ENCODE data around the gene RHOH. TPM values are rescaled to one million over a fixed set of nuclear protein-coding genes. Genes with fewer than 3 reads are reported as not detected.

RHOH gene
- polyA plus RNA-seq, 1 experiment: not detected

- ChIA-PET CTCF (interaction anchor here (1.1 kb wide), 1 partner anchor 106 kb away, joined by 3 read pairs; no protein-coding TSS in a partner anchor), POLR2A (no interaction called here)
- DNase-seq (ENCODE audit: low read depth, low spot score): no peak
- TF ChIP-seq CTCF (IDR thresholded peaks at IDR 0.05; ENCODE audit: low read depth, low read length): no peak
- Histone ChIP-seq H3K27ac (ENCODE audit: low read depth, low read length) (no peak overlapping the region), H3K4me3 (ENCODE audit: low read depth, low read length) (no peak overlapping the region), H3K9me3 (ENCODE audit: control insufficient read depth, insufficient read depth, low read length) (no peaks in the 10 kb centered on the region), H3K27me3 (ENCODE audit: control insufficient read depth, insufficient read depth, low read length) (no peaks in the 10 kb centered on the region)
Observed at GRCh38 chr4:40210776-40211175, 13.9 kb downstream of the RHOH start.

- no peak for DNase-seq (ENCODE audit: low read depth, low spot score)
- no peak overlapping the region for H3K4me3 ChIP-seq (ENCODE audit: low read depth, low read length)
- H3K9me3 ChIP-seq (ENCODE audit: control insufficient read depth, insufficient read depth, low read length): no peaks in the 10 kb centered on the region
- POLR2A ChIA-PET: interaction anchor here (0.6 kb wide), 1 partner anchor 716 kb away, joined by 5 read pairs; no protein-coding TSS in a partner anchor
- H3K27me3 ChIP-seq (ENCODE audit: control insufficient read depth, insufficient read depth, low read length): no peaks in the 10 kb centered on the region
- CTCF ChIA-PET: interaction anchor here (1.1 kb wide), 1 partner anchor 105 kb away, joined by 3 read pairs; no protein-coding TSS in a partner anchor
- H3K27ac ChIP-seq (ENCODE audit: low read depth, low read length): no peak overlapping the region
- no peak for TF ChIP-seq CTCF (IDR thresholded peaks at IDR 0.05; ENCODE audit: low read depth, low read length)
Observed at GRCh38 chr4:40211224-40212185, 14.7 kb downstream of the RHOH start.

GRCh38 chr4:40212674-40213527, 16.1 kb downstream of the RHOH start:
- TF ChIP-seq CTCF (IDR thresholded peaks at IDR 0.05; ENCODE audit: low read depth, low read length): no peak
- POLR2A ChIA-PET: no interaction called here
- CTCF ChIA-PET: no interaction called here
- no peak overlapping the region for H3K27ac ChIP-seq (ENCODE audit: low read depth, low read length)
- no peak overlapping the region for H3K4me3 ChIP-seq (ENCODE audit: low read depth, low read length)
- DNase-seq (ENCODE audit: low read depth, low spot score): no peak
- no peaks in the 10 kb centered on the region for H3K9me3 ChIP-seq (ENCODE audit: control insufficient read depth, insufficient read depth, low read length)
- H3K27me3 ChIP-seq (ENCODE audit: control insufficient read depth, insufficient read depth, low read length): no peaks in the 10 kb centered on the region

- H3K27ac ChIP-seq (ENCODE audit: low read depth, low read length): no peak overlapping the region
- TF ChIP-seq CTCF (IDR thresholded peaks at IDR 0.05; ENCODE audit: low read depth, low read length): no peak
- H3K27me3 ChIP-seq (ENCODE audit: control insufficient read depth, insufficient read depth, low read length): peaks cover 3% of the 10 kb centered on the region
- no peaks in the 10 kb centered on the region for H3K9me3 ChIP-seq (ENCODE audit: control insufficient read depth, insufficient read depth, low read length)
- H3K4me3 ChIP-seq (ENCODE audit: low read depth, low read length): no peak overlapping the region
- DNase-seq (ENCODE audit: low read depth, low spot score): no peak
- POLR2A ChIA-PET: no interaction called here
- CTCF ChIA-PET: no interaction called here
Observed at GRCh38 chr4:40214038-40214437, 17.2 kb downstream of the RHOH start.

Measured in AG04450 (cell line).